Activated CD8-positive, alpha-beta memory T cell treated with anti-CD3 and anti-CD28 coated beads for 1 hour (primary cell): Measurements from ENCODE around the gene SLC25A42.
A peak's percentile ranks its signal among the peaks of the same experiment; 100 is the strongest.
"Not testable (repeated sequence)": the region's sequence is repeated elsewhere in the genome, so short reads cannot be mapped to it uniquely, and the experiment has no call there.

Experiments used
- DNase-seq, 2 donors: peaks; one replicate each; pipeline ENCODE4 v3.0.0-alpha.2; 2020; ENCODE audit warnings: low read depth in 1 of 2; ENCODE audit errors: extremely low read depth in 1 of 2

Gene SLC25A42

DNA sequence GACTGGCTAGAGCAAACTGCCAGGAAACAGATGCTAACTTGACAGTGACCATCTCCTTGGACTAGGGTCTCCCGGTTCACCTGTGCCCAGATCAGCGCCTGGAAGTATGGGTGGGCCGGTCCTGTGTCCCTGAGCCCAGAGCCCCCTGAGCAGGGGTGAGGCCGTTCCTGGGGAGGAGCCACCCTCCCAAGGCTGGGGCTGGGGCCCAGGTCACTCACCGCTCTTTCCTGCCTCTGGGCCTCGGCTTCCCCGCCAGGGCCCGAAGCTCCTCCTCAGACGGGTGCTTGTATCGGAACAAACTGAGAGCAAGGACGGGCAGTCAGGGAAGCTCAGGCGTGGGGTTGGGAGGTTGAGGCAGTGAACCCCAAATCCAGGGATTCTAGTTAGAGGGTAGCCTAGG lies 69.1 kb downstream of the SLC25A42 start:
- DNase-seq, result no peak

DNA sequence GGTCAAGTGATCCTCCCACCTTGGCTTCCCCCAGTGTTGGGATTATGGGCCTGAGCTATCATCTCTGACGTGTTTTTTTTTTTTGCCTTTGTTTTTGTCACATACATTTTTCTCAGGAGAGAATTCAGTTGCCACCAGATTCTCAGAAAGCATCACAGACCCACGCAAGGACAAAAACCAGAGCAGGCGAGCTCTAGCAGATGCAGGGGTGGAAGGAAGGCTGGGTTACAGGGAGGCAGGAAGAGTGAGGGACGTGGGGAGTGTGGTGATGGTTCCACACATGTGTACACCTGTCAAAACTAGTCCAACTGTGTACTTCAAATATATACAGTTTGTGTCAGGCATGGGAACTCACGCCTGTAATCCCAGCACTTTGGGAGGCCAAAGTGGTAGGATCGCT lies 70.2 kb downstream of the SLC25A42 start:
- no peak for DNase-seq

DNA sequence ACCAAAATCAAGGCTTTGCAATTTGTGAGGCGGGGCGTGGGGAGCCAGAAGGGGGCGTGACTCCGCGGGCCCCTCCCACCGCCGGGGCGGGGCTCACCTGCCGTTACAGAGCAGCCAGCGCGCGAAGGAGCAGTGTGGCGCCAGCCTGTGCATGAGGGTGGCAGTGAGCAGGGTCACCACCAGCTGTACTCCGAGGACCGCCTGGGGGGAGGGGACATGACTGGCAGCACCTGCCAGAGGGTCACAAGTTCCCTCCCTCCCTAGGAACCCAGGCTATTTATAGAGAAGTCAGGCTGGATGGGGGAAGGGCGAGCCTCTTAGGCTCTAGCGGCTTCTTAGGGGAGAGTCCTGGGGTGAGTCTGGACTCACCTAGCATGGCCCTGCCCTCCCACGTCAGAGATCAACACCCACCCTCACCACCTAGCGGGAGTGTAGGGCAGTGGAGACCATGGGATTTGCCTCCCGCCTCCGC lies 70.9 kb downstream of the SLC25A42 start:
- no peak for DNase-seq

DNA sequence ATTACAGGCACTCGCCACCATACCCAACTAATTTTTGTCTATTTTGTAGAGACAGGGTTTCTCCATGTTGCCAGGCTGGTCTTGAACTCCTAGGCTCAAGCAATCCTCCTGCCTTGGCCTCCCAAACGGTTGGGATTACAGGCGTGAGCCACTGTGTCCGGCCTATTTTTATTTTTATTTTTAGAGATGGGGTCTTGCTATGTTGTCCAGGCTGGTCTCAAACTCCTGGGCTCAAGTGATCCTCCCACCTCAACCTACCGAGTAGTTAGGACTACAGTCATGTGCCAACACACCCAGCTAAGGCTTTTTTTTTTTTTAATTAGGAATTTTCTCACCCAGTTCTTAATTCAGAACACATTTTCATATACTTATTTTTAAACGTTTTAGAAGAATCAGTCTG lies 71.9 kb downstream of the SLC25A42 start:
- DNase-seq, result not testable (repeated sequence)

DNA sequence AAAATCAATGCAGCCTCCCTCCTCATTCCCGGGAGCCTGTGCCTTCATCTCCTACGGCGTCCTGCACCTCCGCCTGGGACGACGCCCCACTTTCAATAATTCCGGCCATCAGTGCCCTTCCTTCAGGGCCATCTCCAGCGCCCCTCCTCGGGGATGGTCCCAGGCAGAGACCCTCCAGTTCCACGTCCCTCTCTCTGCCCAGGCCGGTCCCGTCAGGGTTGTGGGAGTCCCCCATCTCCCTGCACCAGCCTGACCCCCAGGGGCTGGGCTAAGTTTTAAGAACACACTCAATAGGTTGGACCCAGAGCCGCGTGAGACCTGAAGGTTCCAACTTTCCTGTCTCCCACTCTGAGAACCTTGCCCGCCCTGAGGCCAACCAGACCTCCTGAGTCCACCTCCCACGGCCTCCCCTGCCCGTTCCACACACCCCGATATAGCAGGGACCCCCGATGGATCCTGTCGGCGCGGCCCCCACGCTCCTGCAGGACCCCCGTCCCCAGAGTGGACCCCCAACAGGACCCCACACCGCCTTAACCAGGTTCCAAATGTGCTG lies 73.8 kb downstream of the SLC25A42 start:
- DNase-seq, result no peak

DNA sequence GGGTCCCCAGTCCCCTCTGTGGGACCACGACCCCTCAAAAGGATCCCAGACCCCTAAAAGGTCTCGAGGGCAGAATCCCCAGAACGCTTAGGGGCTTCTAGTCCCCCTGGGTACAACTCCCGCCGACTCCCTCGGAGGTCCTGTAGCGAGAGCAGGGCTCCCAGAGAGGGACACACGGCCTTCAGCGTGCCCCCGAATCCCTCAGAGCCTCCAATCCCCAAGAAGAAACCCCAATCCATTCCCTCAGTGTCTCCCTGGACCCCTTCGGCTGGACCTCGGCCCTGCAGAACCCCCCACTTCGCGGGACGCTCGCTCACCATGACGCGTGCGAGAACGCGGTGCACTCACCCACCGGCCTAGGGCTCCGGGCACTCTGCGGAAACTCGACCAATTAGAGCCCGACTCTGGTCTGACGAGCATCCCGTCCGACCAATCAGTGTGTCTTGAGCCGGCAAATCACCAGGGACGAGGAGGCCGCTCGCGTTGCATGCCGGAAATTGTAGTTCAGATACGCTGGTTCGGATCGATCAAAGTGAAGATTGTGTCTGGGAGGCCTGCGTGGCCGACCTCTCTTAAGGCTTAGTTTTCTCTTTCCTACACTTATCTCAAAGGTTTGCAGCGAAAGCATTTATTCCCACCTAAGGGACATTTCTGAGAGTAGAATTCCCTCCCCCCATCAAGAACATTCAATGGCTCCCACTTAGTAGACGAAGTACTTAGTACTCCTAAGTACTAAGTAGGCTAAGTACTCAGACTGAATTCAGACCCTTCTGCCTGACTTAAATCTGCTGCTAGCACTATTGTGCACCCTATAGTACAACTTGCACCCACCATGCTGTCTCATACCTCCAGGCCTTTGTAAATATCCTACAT lies 74.6 kb downstream of the SLC25A42 start, which contains the start of gene TMEM161A:
Gene TMEM161A (minus strand): TSS at position 370 of the 873 bp plus-strand sequence. CDS start 50 bp downstream, at position 320.
- DNase-seq, result peak; percentile 87 to 94

DNA sequence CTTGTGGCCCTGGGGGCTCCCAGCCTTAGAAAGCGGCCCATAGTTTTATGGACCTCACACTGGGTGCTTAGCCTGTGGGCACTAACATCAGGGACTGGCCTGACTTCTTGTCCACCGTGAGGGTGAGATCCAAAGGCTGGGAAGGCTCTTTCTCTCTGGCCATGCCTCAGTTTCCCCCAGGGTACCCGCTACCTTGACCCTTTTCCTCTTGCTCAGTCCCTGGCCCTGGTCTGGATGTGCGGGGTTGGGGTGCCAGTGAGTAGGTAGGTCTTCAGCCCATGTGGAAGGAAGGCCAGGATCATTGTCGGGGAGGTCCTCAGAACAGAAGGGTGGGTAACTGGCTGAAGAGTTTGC lies 76.1 kb downstream of the SLC25A42 start:
- no peak for DNase-seq

DNA sequence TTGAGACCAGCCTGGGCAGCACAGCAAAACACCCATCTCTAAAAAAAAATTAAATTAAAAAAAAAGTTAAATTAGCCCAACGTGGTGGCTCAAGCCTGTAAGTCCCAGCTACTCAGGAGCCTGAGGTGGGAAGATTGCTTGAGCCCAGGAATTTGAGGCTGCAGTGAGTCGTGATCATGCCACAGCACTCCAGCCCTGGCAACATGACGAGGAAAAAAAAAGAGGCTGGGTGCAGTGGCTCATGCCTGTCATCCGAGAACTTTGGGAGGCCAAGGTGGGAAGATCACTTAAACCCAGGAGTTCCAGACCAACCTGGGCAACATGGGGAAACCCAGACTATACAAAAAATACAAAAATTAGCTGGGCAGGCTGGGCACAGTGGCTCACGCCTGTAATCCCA lies 76.7 kb downstream of the SLC25A42 start:
- DNase-seq, result no peak

DNA sequence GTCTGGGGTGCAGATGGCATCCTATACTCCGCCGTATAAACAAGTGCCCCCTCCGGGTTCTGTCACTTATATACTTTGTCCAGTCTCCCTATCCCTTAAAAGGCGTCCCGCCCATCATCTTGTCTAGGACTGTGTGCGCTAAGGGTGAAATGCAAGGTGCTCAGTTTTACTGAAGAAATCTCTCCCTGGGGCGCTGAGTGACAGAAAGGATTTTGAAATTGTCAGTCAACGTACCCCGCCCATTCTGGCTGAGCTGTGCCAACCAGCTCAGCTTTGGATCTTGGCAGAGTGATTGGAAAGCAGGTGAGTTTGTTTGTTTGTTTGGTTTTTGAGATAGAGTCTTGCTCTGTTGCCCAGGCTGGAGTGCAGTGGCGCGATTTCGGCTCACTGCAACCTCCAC lies 78.6 kb downstream of the SLC25A42 start:
- DNase-seq, result no peak

DNA sequence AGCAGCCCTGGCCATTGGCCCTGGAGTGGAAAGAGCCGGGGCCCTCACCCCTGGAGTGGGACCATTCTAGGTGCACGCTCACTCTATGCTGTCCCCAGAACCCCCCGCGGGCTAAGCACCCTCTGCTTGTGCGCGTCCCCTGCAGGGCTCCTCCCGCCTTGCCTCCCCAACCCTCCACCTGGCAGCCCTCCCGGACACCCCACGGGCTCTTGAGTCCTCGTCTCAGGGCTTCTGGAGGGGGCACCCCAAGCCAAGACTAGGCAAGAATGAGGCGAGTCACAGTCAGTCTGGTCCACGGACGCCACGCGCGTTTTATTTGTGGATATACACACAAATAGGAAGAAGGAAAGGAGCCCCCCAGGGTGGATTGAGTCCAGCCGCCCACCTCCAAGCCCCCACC lies 81.5 kb downstream of the SLC25A42 start:
- DNase-seq, result no peak

DNA sequence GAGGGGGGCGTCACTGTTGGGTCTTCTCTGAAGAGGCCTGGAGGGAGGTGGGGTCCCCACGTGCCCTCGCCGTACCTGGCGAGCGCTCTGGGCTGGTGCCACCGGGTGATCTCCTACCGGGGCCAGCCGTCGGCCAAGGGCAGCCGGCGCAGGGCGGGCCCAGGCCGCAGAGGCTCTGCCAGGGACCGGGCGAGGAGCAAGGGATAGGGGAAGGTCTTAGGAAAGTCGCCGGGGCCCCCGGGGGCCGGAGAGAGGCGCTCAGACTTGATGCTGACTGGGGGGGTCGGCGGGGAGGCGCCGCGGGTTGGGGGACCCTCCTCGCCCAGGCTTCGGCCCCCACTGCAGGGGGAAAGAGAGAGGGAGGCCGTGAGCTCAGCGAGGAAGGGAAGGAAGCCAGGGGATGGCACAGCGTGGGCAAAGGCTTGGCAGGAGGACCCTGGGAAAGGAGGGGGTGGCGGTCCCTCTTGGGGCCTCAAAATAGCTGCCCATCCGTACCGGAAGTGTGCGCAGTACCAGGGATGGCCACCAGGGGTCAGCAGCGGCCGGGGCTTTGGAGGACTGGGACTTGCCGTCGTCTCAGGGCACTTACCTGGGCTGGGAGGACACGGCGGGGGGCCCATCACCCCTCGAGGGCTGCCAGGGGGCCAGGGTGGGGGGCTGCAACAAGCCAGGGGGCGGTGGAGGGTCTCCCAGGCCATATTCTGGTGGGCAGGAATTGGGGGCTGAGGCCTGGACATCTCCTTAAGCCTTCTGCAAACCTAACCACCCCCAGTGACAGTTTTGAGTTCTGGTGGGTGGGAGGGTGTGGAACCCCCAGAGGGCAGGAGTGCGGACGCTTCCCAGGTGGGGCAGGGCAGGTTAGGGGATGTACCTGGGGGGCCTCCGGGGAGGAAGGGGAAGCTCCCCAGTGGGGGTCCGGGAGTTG lies 82.2 kb downstream of the SLC25A42 start:
- peak; percentile 48 to 73 for DNase-seq

DNA sequence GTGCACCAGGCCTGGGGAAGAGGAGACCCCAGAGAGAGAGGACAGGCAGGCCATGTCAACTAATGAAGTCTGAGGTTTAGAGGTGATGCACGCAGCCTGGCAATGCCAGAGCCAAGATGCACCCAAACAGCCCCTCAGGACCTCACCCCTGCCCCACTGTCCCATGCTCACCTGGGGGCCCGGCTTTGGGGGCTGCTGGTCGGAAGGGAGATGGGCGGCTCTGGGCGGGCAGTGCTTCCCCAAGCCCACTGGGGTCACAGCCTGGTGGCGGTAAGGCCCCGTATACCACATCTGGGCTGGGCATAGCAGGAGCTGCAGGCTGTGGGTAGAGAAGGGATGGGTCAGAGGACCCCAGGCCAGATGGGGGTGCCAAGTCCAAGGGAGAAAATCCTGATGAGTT lies 83.1 kb downstream of the SLC25A42 start:
- no peak for DNase-seq

DNA sequence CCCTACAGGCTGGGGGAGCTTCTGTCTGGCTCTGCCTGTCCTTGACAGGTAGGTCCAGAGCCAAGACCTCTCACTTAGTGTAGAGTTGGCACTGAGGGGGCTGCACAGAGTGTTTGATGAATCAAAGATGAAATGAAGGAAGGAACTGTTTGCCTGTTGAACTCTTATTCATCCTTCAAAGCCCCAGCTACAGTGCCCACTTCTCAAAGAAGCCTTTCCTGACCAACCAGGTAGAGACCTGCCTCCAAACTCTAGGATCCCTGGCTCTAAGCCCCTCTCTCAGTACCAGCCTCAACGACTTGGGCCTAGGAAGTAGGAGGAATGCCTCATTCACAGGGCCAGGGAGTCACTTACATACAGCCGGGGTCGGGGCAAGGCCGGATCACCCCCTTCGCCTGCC lies 83.5 kb downstream of the SLC25A42 start:
- DNase-seq, result no peak

DNA sequence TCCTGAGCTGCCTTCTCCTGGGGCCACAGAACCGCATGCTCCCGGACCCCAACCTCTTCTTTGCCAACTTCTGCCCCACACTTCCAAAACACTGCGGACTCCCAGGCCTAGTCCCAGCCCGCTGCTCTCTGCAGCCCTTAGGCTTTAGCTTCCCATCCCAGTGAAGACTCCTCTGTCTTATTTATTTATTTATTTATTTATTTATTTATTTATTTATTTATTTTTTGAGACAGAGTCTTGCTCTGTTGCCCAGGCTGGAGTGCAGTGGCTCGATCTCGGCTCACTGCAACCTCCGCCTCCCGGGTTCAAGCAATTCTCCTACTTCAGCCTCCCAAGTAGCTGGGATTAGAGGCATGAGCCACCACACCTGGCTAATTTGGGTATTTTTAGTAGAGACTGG lies 84.7 kb downstream of the SLC25A42 start:
- DNase-seq, result not testable (repeated sequence)

DNA sequence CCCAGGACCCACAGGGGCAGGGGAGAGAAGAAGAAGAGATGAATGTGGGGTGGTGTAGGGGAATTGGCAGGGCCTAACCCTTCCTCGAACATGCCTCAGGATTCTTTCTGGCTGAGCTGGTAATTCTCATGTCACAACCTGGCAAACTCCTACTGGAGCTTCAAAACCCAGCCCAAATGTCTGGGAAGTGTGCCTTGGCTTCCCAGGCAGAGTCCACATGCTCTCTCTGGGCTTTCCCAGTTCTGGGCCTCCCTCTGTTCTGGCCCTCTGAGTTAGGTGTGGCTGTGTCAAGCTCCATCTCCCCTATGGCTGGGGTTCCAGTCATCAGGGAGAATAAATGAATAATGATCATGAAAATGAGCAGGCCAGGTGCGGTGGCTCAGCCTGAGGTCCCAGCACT lies 85.6 kb downstream of the SLC25A42 start:
- no peak for DNase-seq

DNA sequence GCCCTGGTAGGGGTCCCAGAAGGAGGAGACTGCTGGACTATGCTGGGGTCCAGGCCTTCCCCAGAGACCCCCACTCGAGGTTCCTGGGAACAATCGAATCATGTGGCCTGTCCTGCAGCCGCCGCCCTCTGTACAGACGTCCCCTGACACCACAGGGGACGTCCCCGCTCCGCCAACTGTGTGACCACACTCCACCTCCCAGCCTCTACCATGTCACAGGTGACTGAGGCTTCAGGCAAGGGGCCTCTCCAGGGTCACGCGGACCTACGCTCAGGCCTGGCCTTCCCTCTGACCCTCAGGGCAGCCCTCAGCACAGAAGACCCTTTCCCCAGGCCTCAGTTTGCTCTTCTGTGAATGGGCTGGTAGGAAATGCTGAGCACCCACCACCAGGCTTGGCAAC lies 87.6 kb downstream of the SLC25A42 start:
- DNase-seq, result no peak

DNA sequence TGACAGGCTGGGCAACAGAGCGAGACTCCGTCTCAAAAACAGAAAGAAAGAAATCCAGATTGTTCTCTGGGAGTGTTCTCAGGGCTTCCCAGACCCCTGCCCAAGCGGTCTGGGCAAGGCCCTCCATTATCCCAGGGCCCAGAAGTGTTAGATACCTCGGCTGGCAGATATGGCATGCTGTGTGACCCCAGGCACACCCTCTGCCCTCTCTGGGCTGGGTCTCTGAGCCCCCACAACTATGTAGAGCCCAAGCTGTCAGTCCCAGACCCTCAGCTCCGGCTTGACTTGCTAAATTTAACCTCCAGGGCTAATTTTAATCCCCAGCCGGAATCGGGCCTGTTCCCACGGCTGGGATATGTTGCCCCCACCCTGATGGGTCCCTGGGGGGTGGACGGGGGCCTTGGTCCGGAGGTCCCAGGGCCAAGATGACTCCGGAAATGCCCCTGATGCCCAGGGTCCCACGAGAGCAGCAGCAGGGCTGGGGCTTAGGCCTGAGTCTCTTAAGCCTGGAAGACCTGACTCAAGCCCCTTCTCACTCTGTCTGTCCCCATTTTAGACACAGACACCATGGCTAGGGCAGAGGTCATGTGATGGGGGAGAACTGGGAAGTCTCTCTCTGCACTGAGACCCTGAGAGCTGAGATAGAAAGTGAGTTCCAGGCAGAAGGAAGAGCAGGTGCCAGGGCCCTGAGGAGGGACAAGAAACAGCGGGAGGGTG lies 89.0 kb downstream of the SLC25A42 start:
- no peak for DNase-seq

DNA sequence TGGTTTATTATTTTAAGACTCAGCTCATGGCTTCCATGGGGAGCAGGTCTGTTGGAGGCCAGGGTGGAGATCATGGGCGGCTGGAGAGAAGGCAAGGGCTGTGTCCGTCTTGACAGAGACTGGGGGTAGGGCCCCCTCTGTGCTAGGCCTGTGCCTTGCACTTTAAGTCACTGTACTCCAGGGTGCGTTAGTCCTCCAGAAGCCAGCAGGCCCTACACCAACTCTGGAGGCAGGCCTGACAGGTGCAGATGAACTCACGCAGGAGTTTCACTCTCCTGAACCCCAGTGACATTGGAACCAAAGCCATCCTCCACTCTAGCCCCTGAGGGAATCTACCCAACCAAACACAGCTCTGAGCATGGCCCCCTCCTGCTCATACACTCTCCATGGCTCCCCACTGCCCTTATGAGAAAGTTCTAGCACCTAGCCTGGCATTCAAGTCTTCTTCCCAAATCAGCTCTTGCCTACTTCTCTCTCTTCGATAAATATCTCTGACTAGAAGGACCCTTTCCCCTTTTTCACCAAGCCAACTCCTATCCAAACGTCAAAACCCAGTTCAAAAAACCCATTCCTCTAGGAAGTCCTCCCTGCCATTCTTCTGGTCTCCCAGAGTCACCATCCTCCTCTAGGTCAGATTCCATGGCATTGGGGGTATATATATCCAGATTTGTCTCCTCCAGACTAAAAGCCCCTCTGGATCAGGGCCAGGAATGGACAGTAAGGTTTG lies 91.1 kb downstream of the SLC25A42 start:
- no peak for DNase-seq

DNA sequence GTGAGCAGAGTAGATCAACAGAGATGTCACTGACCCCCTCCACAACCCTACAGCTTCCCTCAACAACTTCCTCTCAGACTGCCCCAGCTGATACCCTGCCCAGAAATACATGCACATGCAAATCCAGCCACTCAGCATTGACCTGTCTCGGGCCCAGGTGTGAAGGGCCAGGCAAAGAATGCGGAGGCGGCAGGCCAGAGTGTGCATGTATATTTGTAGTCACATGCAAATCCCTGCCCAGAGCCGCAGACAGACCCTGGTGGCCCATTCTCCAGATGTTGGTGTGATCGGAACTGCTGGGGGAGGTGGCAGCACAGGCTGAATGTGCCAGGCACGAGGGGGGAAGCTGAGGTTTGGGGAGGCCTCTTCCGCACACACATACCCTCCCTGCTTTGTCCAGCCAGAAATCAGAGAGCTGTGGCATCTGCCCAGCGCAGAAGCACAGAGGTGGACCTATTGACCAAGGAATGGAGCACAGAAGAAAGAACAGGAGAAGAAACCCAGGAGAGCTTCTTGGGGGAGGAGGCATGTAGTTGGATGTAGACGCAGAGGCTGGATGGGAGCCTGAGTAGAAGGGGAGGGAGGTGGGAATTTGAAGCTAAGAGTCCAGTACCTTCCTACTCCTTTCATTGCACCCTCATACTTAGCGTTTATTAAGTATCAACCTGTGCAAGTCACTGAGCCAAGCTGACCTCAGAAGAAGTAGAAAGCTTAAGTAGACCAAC lies 91.9 kb downstream of the SLC25A42 start:
- DNase-seq, result no peak
